Stimulated activated CD8-positive, alpha-beta memory T cell treated with anti-CD3 and anti-CD28 coated beads, Interleukin-4, amount 100 ng/mL, for 48 hours (primary cell): ENCODE data around the gene THAP7.

Experiments
- DNase-seq: peaks from one replicate; pipeline ENCODE4 v3.0.0-alpha.2; 2020

Gene THAP7

GRCh38 chr22:21030621-21031544 lies 29.0 kb upstream of the THAP7 start:
- DNase-seq = no peak

- DNase-seq = no peak
These were observed 28.1 kb upstream of the THAP7 start for GRCh38 chr22:21030032-21030431.

- DNase-seq = no peak
These were observed 27.6 kb upstream of the THAP7 start for GRCh38 chr22:21029486-21030025.

- DNase-seq = no peak
These were observed 26.6 kb upstream of the THAP7 start for GRCh38 chr22:21028277-21029251.

GRCh38 chr22:21026783-21027692 lies 25.1 kb upstream of the THAP7 start:
- no peak for DNase-seq

GRCh38 chr22:21025763-21026755 lies 24.1 kb upstream of the THAP7 start:
- no peak for DNase-seq

GRCh38 chr22:21025266-21025665 lies 23.3 kb upstream of the THAP7 start:
- no peak for DNase-seq

GRCh38 chr22:21022955-21023614 lies 21.2 kb upstream of the THAP7 start:
- no peak for DNase-seq

GRCh38 chr22:21022507-21022906 lies 20.6 kb upstream of the THAP7 start:
- no peak for DNase-seq

GRCh38 chr22:21020802-21021429 lies 19.0 kb upstream of the THAP7 start:
- no peak for DNase-seq

- DNase-seq = no peak
These were observed 16.4 kb upstream of the THAP7 start for GRCh38 chr22:21018314-21018713.

- no peak for DNase-seq
These were observed 14.9 kb upstream of the THAP7 start for GRCh38 chr22:21016644-21017420.

GRCh38 chr22:21015466-21016006 lies 13.6 kb upstream of the THAP7 start:
- no peak for DNase-seq

GRCh38 chr22:21014726-21015465 lies 13.0 kb upstream of the THAP7 start, which contains the start of gene P2RX6:
P2RX6 (plus strand) TSS chr22:21015165; CDS start chr22:21015175, 10 bp downstream.
- no peak for DNase-seq

- DNase-seq = peak; percentile 93
These were observed 12.3 kb upstream of the THAP7 start for GRCh38 chr22:21014202-21014725.

GRCh38 chr22:21013657-21014201 lies 11.8 kb upstream of the THAP7 start:
- no peak for DNase-seq
